HEK293 (cell line): ENCODE data around the gene TNRC6A.

Experiments used
- CTCF ChIA-PET: fragments of 350-600 bp; formaldehyde crosslinking; extraction: SDS; loops from one replicate; lab custom pipeline; 2021; ENCODE audit warnings: antibody characterized with exemption; lab: Yijun Ruan, JAX
- POLR2A ChIA-PET: fragments of 300-600 bp; formaldehyde crosslinking; extraction: SDS; loops from one replicate; lab custom pipeline; 2020; ENCODE audit warnings: antibody characterized with exemption, inconsistent platforms; lab: Yijun Ruan, JAX
- H3K27ac ChIP-seq: fragments of 200-500 bp; sonication (Bioruptor generic); 2 replicates; pipeline ENCODE4 v1.5.1; 2014; ENCODE audit warnings: low read depth, low read length, control low read depth, inconsistent platforms; ENCODE audit errors: extremely low read depth
- H3K36me3 ChIP-seq, 2 experiments: fragments of 200-500 bp in 1 of 2; sonication (Bioruptor generic) in 1 of 2; 1 replicate in 1 of 2; 2 replicates in 1 of 2; pipeline ENCODE4 v1.5.1; 2014 to 2017; ENCODE audit warnings: inconsistent platforms in 2 of 2, low read length in 2 of 2; ENCODE audit not compliant: control insufficient read depth in 2 of 2, insufficient read depth in 1 of 2
- H3K4me1 ChIP-seq: fragments of 200-500 bp; sonication (Bioruptor generic); 2 replicates; pipeline ENCODE4 v1.5.1; 2014; ENCODE audit warnings: mild to moderate bottlenecking, low read length, inconsistent platforms; ENCODE audit not compliant: control insufficient read depth, insufficient read depth
- H3K4me3 ChIP-seq: 2 replicates; pipeline ENCODE4 v1.5.1; 2011; ENCODE audit warnings: low read depth, mild to moderate bottlenecking, control low read depth, low read length, moderate library complexity
- H3K9me3 ChIP-seq: fragments of 200-500 bp; sonication (Bioruptor generic); 2 replicates; pipeline ENCODE4 v1.5.1; 2014; ENCODE audit warnings: low read depth, low read length, inconsistent platforms; ENCODE audit not compliant: control insufficient read depth, insufficient read depth
- BCL11B ChIP-seq: fragments of 450-650 bp; formaldehyde crosslinking; IDR thresholded peaks from 2 replicates; pipeline ENCODE4 v1.5.1; 2016; ENCODE audit warnings: low read depth, missing biosample characterization, missing genetic modification characterization
- HOXD13 ChIP-seq: sonication (generic); formaldehyde crosslinking; IDR thresholded peaks from 2 replicates; pipeline ENCODE4 v1.8.0; 2022; ENCODE audit warnings: missing genetic modification reagents, borderline replicate concordance
- ZBTB21 ChIP-seq: fragments of 450-650 bp; formaldehyde crosslinking; IDR thresholded peaks from 2 replicates; pipeline ENCODE4 v1.5.1; 2017; ENCODE audit warnings: missing biosample characterization, missing genetic modification characterization
- ZNF112 ChIP-seq: fragments of 450-650 bp; formaldehyde crosslinking; IDR thresholded peaks from 2 replicates; pipeline ENCODE4 v1.5.0; 2017; ENCODE audit warnings: missing biosample characterization, missing genetic modification characterization
- ZNF16 ChIP-seq: fragments of 450-650 bp; formaldehyde crosslinking; IDR thresholded peaks from 2 replicates; pipeline ENCODE4 v1.5.1; 2016; ENCODE audit warnings: low read depth, missing biosample characterization, missing genetic modification characterization
- TF ChIP-seq, protein P1 (sequence below): fragments of 450-650 bp; formaldehyde crosslinking; IDR thresholded peaks from 2 replicates; pipeline ENCODE4 v1.5.1; 2016; ENCODE audit warnings: missing biosample characterization, missing genetic modification characterization
- TF ChIP-seq, protein P2 (sequence below): fragments of 450-650 bp; formaldehyde crosslinking; IDR thresholded peaks from 2 replicates; pipeline ENCODE4 v1.5.0; 2017; ENCODE audit warnings: missing biosample characterization, missing genetic modification characterization, borderline replicate concordance
- TF ChIP-seq, protein P3 (sequence below): fragments of 450-650 bp; formaldehyde crosslinking; IDR thresholded peaks from 2 replicates; pipeline ENCODE4 v1.5.1; 2016; ENCODE audit warnings: missing biosample characterization, missing genetic modification characterization
- TF ChIP-seq, protein P4 (sequence below): fragments of 450-650 bp; formaldehyde crosslinking; IDR thresholded peaks from 2 replicates; pipeline ENCODE4 v1.5.1; 2017; ENCODE audit warnings: missing biosample characterization, missing genetic modification characterization

Gene TNRC6A

DNA sequence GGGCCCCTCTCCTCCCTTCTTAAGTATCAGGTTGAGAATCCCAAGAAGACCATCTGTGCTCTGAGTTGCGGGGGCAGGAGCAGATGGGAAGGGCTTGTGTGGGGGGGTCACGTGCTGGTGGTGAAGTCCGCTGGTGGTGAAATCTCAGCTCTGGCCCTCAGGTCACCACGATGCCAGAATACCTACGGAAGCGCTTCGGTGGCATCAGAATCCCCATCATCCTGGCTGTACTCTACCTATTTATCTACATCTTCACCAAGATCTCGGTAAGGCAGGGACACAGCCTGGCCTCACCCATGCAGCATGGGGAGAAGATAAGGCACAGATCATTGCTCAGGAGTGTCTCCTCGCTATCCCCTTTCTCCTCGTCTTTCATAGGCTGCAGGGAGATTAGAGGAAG, 146.0 kb downstream of the TNRC6A start:
- Histone ChIP-seq H3K4me3 (no peak overlapping the region), H3K9me3 (no peaks in the 10 kb centered on the region), H3K27ac (no peak overlapping the region), H3K36me3 (no peaks in the 10 kb centered on the region), H3K4me1 (no peaks in the 10 kb centered on the region)
- TF ChIP-seq, protein P1, sequence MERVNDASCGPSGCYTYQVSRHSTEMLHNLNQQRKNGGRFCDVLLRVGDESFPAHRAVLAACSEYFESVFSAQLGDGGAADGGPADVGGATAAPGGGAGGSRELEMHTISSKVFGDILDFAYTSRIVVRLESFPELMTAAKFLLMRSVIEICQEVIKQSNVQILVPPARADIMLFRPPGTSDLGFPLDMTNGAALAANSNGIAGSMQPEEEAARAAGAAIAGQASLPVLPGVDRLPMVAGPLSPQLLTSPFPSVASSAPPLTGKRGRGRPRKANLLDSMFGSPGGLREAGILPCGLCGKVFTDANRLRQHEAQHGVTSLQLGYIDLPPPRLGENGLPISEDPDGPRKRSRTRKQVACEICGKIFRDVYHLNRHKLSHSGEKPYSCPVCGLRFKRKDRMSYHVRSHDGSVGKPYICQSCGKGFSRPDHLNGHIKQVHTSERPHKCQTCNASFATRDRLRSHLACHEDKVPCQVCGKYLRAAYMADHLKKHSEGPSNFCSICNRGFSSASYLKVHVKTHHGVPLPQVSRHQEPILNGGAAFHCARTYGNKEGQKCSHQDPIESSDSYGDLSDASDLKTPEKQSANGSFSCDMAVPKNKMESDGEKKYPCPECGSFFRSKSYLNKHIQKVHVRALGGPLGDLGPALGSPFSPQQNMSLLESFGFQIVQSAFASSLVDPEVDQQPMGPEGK: no peak
- TF ChIP-seq, protein P2, sequence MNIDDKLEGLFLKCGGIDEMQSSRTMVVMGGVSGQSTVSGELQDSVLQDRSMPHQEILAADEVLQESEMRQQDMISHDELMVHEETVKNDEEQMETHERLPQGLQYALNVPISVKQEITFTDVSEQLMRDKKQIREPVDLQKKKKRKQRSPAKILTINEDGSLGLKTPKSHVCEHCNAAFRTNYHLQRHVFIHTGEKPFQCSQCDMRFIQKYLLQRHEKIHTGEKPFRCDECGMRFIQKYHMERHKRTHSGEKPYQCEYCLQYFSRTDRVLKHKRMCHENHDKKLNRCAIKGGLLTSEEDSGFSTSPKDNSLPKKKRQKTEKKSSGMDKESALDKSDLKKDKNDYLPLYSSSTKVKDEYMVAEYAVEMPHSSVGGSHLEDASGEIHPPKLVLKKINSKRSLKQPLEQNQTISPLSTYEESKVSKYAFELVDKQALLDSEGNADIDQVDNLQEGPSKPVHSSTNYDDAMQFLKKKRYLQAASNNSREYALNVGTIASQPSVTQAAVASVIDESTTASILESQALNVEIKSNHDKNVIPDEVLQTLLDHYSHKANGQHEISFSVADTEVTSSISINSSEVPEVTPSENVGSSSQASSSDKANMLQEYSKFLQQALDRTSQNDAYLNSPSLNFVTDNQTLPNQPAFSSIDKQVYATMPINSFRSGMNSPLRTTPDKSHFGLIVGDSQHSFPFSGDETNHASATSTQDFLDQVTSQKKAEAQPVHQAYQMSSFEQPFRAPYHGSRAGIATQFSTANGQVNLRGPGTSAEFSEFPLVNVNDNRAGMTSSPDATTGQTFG (tag by site-specific recombination): no peak
- TF ChIP-seq ZNF16 (tag by site-specific recombination) (no peak), HOXD13 (CRISPR knock-in tag) (no peak), BCL11B (no peak), ZBTB21 (no peak), ZNF112 (tag by site-specific recombination) (no peak)
- TF ChIP-seq, protein P3, sequence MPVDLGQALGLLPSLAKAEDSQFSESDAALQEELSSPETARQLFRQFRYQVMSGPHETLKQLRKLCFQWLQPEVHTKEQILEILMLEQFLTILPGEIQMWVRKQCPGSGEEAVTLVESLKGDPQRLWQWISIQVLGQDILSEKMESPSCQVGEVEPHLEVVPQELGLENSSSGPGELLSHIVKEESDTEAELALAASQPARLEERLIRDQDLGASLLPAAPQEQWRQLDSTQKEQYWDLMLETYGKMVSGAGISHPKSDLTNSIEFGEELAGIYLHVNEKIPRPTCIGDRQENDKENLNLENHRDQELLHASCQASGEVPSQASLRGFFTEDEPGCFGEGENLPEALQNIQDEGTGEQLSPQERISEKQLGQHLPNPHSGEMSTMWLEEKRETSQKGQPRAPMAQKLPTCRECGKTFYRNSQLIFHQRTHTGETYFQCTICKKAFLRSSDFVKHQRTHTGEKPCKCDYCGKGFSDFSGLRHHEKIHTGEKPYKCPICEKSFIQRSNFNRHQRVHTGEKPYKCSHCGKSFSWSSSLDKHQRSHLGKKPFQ (tag by site-specific recombination): no peak
- TF ChIP-seq, protein P4, sequence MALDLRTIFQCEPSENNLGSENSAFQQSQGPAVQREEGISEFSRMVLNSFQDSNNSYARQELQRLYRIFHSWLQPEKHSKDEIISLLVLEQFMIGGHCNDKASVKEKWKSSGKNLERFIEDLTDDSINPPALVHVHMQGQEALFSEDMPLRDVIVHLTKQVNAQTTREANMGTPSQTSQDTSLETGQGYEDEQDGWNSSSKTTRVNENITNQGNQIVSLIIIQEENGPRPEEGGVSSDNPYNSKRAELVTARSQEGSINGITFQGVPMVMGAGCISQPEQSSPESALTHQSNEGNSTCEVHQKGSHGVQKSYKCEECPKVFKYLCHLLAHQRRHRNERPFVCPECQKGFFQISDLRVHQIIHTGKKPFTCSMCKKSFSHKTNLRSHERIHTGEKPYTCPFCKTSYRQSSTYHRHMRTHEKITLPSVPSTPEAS (tag by site-specific recombination): no peak
- ChIA-PET CTCF (interaction anchor here (0.7 kb wide), 1 partner anchor 233 kb away, joined by 4 read pairs; no protein-coding TSS in a partner anchor), POLR2A (no interaction called here)
